A673 (cell line): ENCODE results near the gene ANKS1B. TPM values are rescaled to one million over a fixed set of nuclear protein-coding genes. Genes with fewer than 3 reads are reported as not detected.

Experiments used
- BruUV-seq: library from RNA; stranded (reverse); fragments of 400-500 nt; replicated peaks from 2 replicates; lab custom pipeline; 2021; lab: Mats Ljungman, UMichigan
- CTCF ChIA-PET: fragments of 300-600 bp; sonication (Branson Sonifier 250); formaldehyde crosslinking; loops from one replicate; lab custom pipeline; 2022; ENCODE audit warnings: antibody characterized with exemption; lab: Charles Lee
- POLR2A ChIA-PET: fragments of 300-600 bp; sonication (Branson Sonifier 250); formaldehyde crosslinking; loops from one replicate; lab custom pipeline; 2022; ENCODE audit warnings: antibody characterized with exemption; ENCODE audit not compliant: low non-redundant PET; lab: Charles Lee
- DNase-seq: peaks from one replicate; pipeline ENCODE4 v3.0.0-alpha.2; 2015; ENCODE audit warnings: low spot score
- H3K27ac ChIP-seq: fragments of 200-600 bp; sonication (generic); 2 replicates; pipeline ENCODE4 v1.5.1; 2016; ENCODE audit warnings: mixed run types, low read depth, mild to moderate bottlenecking, mixed read lengths, antibody characterized with exemption, low read length; ENCODE audit not compliant: poor library complexity, severe bottlenecking
- H3K27me3 ChIP-seq: fragments of 200-600 bp; sonication (generic); replicated peaks from 2 replicates; pipeline ENCODE4 v1.6.1; 2017; ENCODE audit warnings: mixed run types, low read depth, mild to moderate bottlenecking, mixed read lengths, antibody characterized with exemption, low read length; ENCODE audit not compliant: insufficient read depth, poor library complexity
- H3K36me3 ChIP-seq: fragments of 200-600 bp; sonication (generic); 2 replicates; pipeline ENCODE4 v1.6.1; 2016; ENCODE audit warnings: mixed run types, mild to moderate bottlenecking, mixed read lengths, antibody characterized with exemption, low read length; ENCODE audit not compliant: insufficient read depth, poor library complexity, severe bottlenecking
- H3K4me1 ChIP-seq: fragments of 200-600 bp; sonication (generic); 2 replicates; pipeline ENCODE4 v1.6.1; 2017; ENCODE audit warnings: mixed run types, mild to moderate bottlenecking, mixed read lengths, antibody characterized with exemption, low read length; ENCODE audit not compliant: insufficient read depth, poor library complexity, severe bottlenecking
- H3K4me3 ChIP-seq: fragments of 200-600 bp; sonication (generic); 2 replicates; pipeline ENCODE4 v1.5.1; 2016; ENCODE audit warnings: low read depth, mixed run types, mild to moderate bottlenecking, mixed read lengths, low read length; ENCODE audit not compliant: poor library complexity, severe bottlenecking
- H3K9me3 ChIP-seq: fragments of 200-600 bp; sonication (generic); 2 replicates; pipeline ENCODE4 v1.6.1; 2016; ENCODE audit warnings: mixed run types, low read depth, mild to moderate bottlenecking, mixed read lengths, antibody characterized with exemption, low read length; ENCODE audit not compliant: poor library complexity, severe bottlenecking
- CTCF ChIP-seq: fragments of 300-800, 200-600 bp; sonication (generic); conservative IDR thresholded peaks from 2 replicates; pipeline ENCODE4 v1.5.1; 2017; ENCODE audit warnings: low read depth, mild to moderate bottlenecking, antibody characterized with exemption, low read length, moderate library complexity, mixed read lengths
- EZH2 ChIP-seq: fragments of 200-600 bp; sonication (generic); IDR thresholded peaks from 2 replicates; pipeline ENCODE4 v1.6.1; 2017; ENCODE audit warnings: borderline replicate concordance, low read depth, mild to moderate bottlenecking, mixed read lengths, antibody characterized with exemption, low read length; ENCODE audit not compliant: poor library complexity, severe bottlenecking
- intact Hi-C: fragments of 100-400 bp; cut with micrococcal nuclease; formaldehyde crosslinking; loops from one replicate; pipeline ENCODE4 v1.10.0; 2022; ENCODE audit not compliant: unreplicated experiment
- total RNA-seq: library from RNA; stranded (reverse); gene quantifications from 2 replicates; pipeline ENCODE4 v1.2.3, GENCODE V29; 2021

Gene ANKS1B
- total RNA-seq, 1 experiment from 2014 or later = 0.99 TPM

- no peak for DNase-seq
Observed at GRCh38 chr12:99231031-99231430, 753.7 kb downstream of the ANKS1B start.

GRCh38 chr12:99224237-99224636, 760.5 kb downstream of the ANKS1B start:
- peaks cover 28% of the 10 kb centered on the region for H3K27me3 ChIP-seq
- DNase-seq = no peak
- no peak overlapping the region for H3K27ac ChIP-seq
- H3K9me3 ChIP-seq = no peaks in the 10 kb centered on the region
- CTCF ChIA-PET = no interaction called here
- H3K4me1 ChIP-seq = no peaks in the 10 kb centered on the region
- H3K36me3 ChIP-seq = no peaks in the 10 kb centered on the region
- POLR2A ChIA-PET = no interaction called here
- TF ChIP-seq EZH2 (no peak), CTCF (no peak)
- intact Hi-C loops = no loop called here
- no TSS peak for BruUV-seq
- no peak overlapping the region for H3K4me3 ChIP-seq

More at GRCh38 chr12:99231031-99231430, 753.7 kb downstream of the ANKS1B start:
- BruUV-seq = no TSS peak
- no peak overlapping the region for H3K27ac ChIP-seq
- peaks cover 79% of the 10 kb centered on the region for H3K27me3 ChIP-seq
- H3K4me1 ChIP-seq = no peaks in the 10 kb centered on the region
- no peaks in the 10 kb centered on the region for H3K9me3 ChIP-seq
- intact Hi-C loops = no loop called here
- no peak overlapping the region for H3K4me3 ChIP-seq
- TF ChIP-seq EZH2 (no peak), CTCF (no peak)
- no peaks in the 10 kb centered on the region for H3K36me3 ChIP-seq
- CTCF ChIA-PET = no interaction called here
- POLR2A ChIA-PET = no interaction called here

GRCh38 chr12:99223579-99223978, 761.2 kb downstream of the ANKS1B start:
- CTCF ChIA-PET = no interaction called here
- Histone ChIP-seq H3K9me3 (no peaks in the 10 kb centered on the region), H3K4me1 (no peaks in the 10 kb centered on the region), H3K4me3 (no peak overlapping the region), H3K27ac (no peak overlapping the region), H3K27me3 (peaks cover 22% of the 10 kb centered on the region), H3K36me3 (no peaks in the 10 kb centered on the region)
- BruUV-seq = no TSS peak
- POLR2A ChIA-PET = no interaction called here
- intact Hi-C loops = no loop called here
- no peak for TF ChIP-seq CTCF
- TF ChIP-seq EZH2 = no peak
- DNase-seq = no peak
